Pancreas (tissue), 10 donors: Measurements from ENCODE around the gene ADAM15. TPM values are rescaled to one million over a fixed set of nuclear protein-coding genes. Genes with fewer than 3 reads are reported as not detected.
A peak's percentile ranks its signal among the peaks of the same experiment; 100 is the strongest.

Experiments
- ATAC-seq, 4 donors: fragments of 200-7000 bp; cut with Tn5 transposase; one replicate each; pipeline versions ENCODE4 v1.8.0 to v1.9.1; 2020; ENCODE audit warnings: mild to moderate bottlenecking in 4 of 4, moderate library complexity in 4 of 4
- DNase-seq, 6 donors: peaks; one replicate each; pipeline ENCODE4 v3.0.0-alpha.2; 2020
- FAIRE-seq: peaks from 2 replicates; lab custom pipeline; 2012; peaks lifted over from hg19 to GRCh38; lab: Jason Lieb, UNC
- H3K27ac ChIP-seq, 4 donors: fragments of 200-600 bp; sonication (generic); 1 replicate in 3 of 4; 2 replicates in 1 of 4; pipeline versions ENCODE4 v1.5.0 to v1.8.0; 2020
- H3K27me3 ChIP-seq, 4 donors: fragments of 200-600 bp; one replicate each; pipeline ENCODE4 v1.8.0; 2021
- H3K36me3 ChIP-seq, 3 donors: fragments of 200-600 bp; sonication (generic) in 1 of 3; one replicate each; pipeline versions ENCODE4 v1.5.0 to v1.8.0; 2020 to 2021
- H3K4me1 ChIP-seq, 3 donors: fragments of 200-600 bp; one replicate each; pipeline ENCODE4 v1.8.0; 2021
- H3K4me3 ChIP-seq, 4 donors: fragments of 200-600 bp; sonication (generic) in 2 of 4; one replicate each; pipeline versions ENCODE4 v1.5.0 to v1.8.0; 2020 to 2021
- H3K9me3 ChIP-seq, 4 donors: fragments of 200-600 bp; one replicate each; pipeline ENCODE4 v1.8.0; 2021
- CTCF ChIP-seq, 4 donors: fragments of 200-600 bp; sonication (generic) in 3 of 4; IDR thresholded peaks; one replicate each; pipeline versions ENCODE4 v1.5.0 to v1.8.0; 2021; ENCODE audit warnings: antibody characterized with exemption in 4 of 4
- WGBS, 2 donors: extraction: QIAGEN DNeasy Blood & Tissue Kit; methylation state at CpG; one replicate each; pipeline ENCODE4 v1.1.7; 2013; 5-methylcytosine and 5-hydroxymethylcytosine counted together
- intact Hi-C, 3 donors: fragments of 100-400 bp; cut with DNase I; formaldehyde crosslinking; loops; one replicate each; pipeline versions ENCODE4 v1.11.1 to v1.14.2; 2022
- polyA plus RNA-seq, 2 donors: library from polyadenylated mRNA; stranded (reverse); fragments of 200-250 nt; gene quantifications; one replicate each; pipeline ENCODE4 v1.2.3, GENCODE V29; 2013
- total RNA-seq, 6 donors: library from RNA; stranded (reverse); fragmentation: NEBNext Ultra II Directional in 4 of 6; extraction: Animal tissue kit (Norgen Biotek cat#: 25700) in 4 of 6; gene quantifications; one replicate each; pipeline versions ENCODE4 v1.2.1 to v1.2.4, GENCODE V29; 2021 to 2023
- donor health status: healthy with polysubstance abuse.
- donor health status: DM: no; HTN: no; CAD: no; lungs with moderate emphysema.
- donor health status: DM: no; HTN: no; CAD: no.
- donor health status: control.
- donor health status: control.
- donor health status: Bipolar disorder and iron deficiency.
- donor health status: DM: yes; HTN: yes; CAD: no.
- donor health status: DM: no; HTN: no; CAD: no.
- donor health status: DM: no; HTN: no; CAD: no.
- donor health status: DM: yes; HTN: yes; CAD: no.

The ADAM15 gene
- total and polyA plus RNA-seq, 8 donors = 23.7 to 125 (median 35.2) TPM

- no peaks in the 10 kb centered on the region for H3K9me3 ChIP-seq
- intact Hi-C loops = no loop called here
- H3K27me3 ChIP-seq = no peaks in the 10 kb centered on the region
- TF ChIP-seq CTCF (IDR thresholded peaks at IDR 0.05) = no peak
- no peak overlapping the region for H3K4me3 ChIP-seq
- 42 to 51% methylated on average over 2 of the region's 2 CpGs for WGBS, 2 donors
- H3K36me3 ChIP-seq = no peaks in the 10 kb centered on the region
- FAIRE-seq = no peak
- H3K27ac ChIP-seq = peak overlapping the region in 3 of 4 donors; percentile 87 to 98 (median 97)
- H3K4me1 ChIP-seq = peaks cover 25 to 52% (median 34%) of the 10 kb centered on the region in 3 donors
- no peak for ATAC-seq
- DNase-seq = no peak
These were observed 44.5 kb upstream of the ADAM15 start for GRCh38 chr1:155006601-155007101.

GRCh38 chr1:155007251-155007828 is 43.8 kb upstream of the ADAM15 start:
- Histone ChIP-seq H3K27ac (peak overlapping the region in 3 of 4 donors; percentile 39 to 47 (median 42)), H3K36me3 (no peaks in the 10 kb centered on the region), H3K9me3 (no peaks in the 10 kb centered on the region), H3K4me3 (peak overlapping the region in 2 of 4 donors; percentile 13 to 23), H3K27me3 (no peaks in the 10 kb centered on the region), H3K4me1 (peaks cover 32 to 58% (median 34%) of the 10 kb centered on the region in 3 donors)
- ATAC-seq (peak in 3 of 4 donors; percentile 8 to 31 (median 17)), DNase-seq (peak in 5 of 6 donors; percentile 68 to 91 (median 78)), FAIRE-seq (no peak)
- TF ChIP-seq CTCF (IDR thresholded peaks at IDR 0.05) = no peak
- intact Hi-C loops = no loop called here
- 13% methylated on average over 4 to 6 of the region's 6 CpGs for WGBS, 2 donors

GRCh38 chr1:155008015-155008941 is 42.8 kb upstream of the ADAM15 start:
- ATAC-seq (no peak), DNase-seq (peak in 1 of 6 donors; percentile 54), FAIRE-seq (no peak)
- intact Hi-C loops = no loop called here
- Histone ChIP-seq H3K4me3 (peak overlapping the region in 2 of 4 donors; percentile 13 to 23), H3K9me3 (no peaks in the 10 kb centered on the region), H3K4me1 (peaks cover 32 to 58% (median 34%) of the 10 kb centered on the region in 3 donors), H3K36me3 (no peaks in the 10 kb centered on the region), H3K27ac (peak overlapping the region; percentile 22 to 51 (median 43)), H3K27me3 (no peaks in the 10 kb centered on the region)
- TF ChIP-seq CTCF (IDR thresholded peaks at IDR 0.05) = no peak
- 53 to 59% methylated on average over 16 of the region's 16 CpGs for WGBS, 2 donors

GRCh38 chr1:155009221-155009711 is 41.9 kb upstream of the ADAM15 start:
- H3K9me3 ChIP-seq = no peaks in the 10 kb centered on the region
- peaks cover 32 to 58% (median 34%) of the 10 kb centered on the region in 3 donors for H3K4me1 ChIP-seq
- no peak for DNase-seq
- intact Hi-C loops = no loop called here
- H3K4me3 ChIP-seq = peak overlapping the region in 1 of 4 donors; percentile 23
- FAIRE-seq = no peak
- peak overlapping the region in 2 of 4 donors; percentile 22 to 51 for H3K27ac ChIP-seq
- peaks cover 0 to 2% (median 0%) of the 10 kb centered on the region in 3 donors for H3K36me3 ChIP-seq
- no peaks in the 10 kb centered on the region for H3K27me3 ChIP-seq
- TF ChIP-seq CTCF (IDR thresholded peaks at IDR 0.05) = no peak
- ATAC-seq = no peak
- 88 to 91% methylated on average over 11 to 12 of the region's 12 CpGs for WGBS, 2 donors
